Measurements from ENCODE around the gene RNASE7.

Gene RNASE7

DNA sequence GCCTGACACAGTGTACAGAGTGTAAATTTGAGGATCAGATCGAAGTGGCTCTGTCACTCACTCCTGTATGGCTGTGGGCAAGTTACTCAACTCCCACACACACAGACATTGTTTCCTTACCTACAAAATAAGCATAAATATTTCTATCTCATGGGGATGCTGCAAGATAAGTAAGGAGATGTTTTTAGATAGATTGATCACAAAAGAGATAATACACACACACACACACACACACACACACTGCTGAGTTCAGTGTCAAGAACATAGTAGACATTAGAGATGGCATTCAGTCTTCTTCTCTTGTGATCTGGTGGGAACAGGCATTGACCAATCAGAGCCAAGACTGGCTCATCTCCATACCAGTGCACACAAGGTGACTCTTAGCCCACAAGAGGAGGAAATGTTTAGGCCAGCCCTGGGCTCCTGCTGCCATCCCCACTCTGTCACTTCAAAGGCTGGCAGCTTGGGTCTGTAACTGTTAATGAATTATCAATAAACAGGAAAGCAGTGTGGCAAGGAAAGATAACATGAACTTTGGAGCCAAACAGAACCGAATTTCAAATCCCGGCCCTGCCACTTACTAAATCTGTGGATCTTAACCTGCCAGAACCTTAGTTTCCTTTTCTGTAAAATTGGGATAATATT lies 12.1 kb downstream of the RNASE7 start:
- no peak overlapping the region for H3K27ac ChIP-seq (ENCODE audit: low read depth, low read length)
- H3K4me3 ChIP-seq (ENCODE audit: insufficient read depth, low read length, poor library complexity, severe bottlenecking) = no peak overlapping the region
- H3K9me2 ChIP-seq (replicated peaks; ENCODE audit: insufficient read depth, low read length) = no peaks in the 10 kb centered on the region
- no peaks in the 10 kb centered on the region for H3K9me3 ChIP-seq (ENCODE audit: insufficient read depth, low read length)
- no peak overlapping the region for H3K4me2 ChIP-seq (ENCODE audit: low read depth, low read length, poor library complexity, severe bottlenecking)
- H3K9ac ChIP-seq (ENCODE audit: low read length) = no peak overlapping the region
- H2AFZ ChIP-seq (ENCODE audit: low read depth, low read length, severe bottlenecking) = no peak overlapping the region
- H4K20me1 ChIP-seq (ENCODE audit: low read depth, low read length) = no peaks in the 10 kb centered on the region
- H3F3A ChIP-seq (ENCODE audit: insufficient read depth) = no peaks in the 10 kb centered on the region
- no peaks in the 10 kb centered on the region for H3K36me3 ChIP-seq (ENCODE audit: low read length)
- H3K79me2 ChIP-seq (ENCODE audit: insufficient read depth, low read length) = no peaks in the 10 kb centered on the region
- TF ChIP-seq, protein P1, sequence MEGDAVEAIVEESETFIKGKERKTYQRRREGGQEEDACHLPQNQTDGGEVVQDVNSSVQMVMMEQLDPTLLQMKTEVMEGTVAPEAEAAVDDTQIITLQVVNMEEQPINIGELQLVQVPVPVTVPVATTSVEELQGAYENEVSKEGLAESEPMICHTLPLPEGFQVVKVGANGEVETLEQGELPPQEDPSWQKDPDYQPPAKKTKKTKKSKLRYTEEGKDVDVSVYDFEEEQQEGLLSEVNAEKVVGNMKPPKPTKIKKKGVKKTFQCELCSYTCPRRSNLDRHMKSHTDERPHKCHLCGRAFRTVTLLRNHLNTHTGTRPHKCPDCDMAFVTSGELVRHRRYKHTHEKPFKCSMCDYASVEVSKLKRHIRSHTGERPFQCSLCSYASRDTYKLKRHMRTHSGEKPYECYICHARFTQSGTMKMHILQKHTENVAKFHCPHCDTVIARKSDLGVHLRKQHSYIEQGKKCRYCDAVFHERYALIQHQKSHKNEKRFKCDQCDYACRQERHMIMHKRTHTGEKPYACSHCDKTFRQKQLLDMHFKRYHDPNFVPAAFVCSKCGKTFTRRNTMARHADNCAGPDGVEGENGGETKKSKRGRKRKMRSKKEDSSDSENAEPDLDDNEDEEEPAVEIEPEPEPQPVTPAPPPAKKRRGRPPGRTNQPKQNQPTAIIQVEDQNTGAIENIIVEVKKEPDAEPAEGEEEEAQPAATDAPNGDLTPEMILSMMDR (IDR thresholded peaks at IDR 0.05; ENCODE audit: insufficient read depth, low read length, poor library complexity, severe bottlenecking) = no peak
- TF ChIP-seq EZH2phosphoT487 (conservative IDR thresholded peaks at IDR 0.05; ENCODE audit: low read length) = no peak
- H3K27me3 ChIP-seq (ENCODE audit: low read length) = no peaks in the 10 kb centered on the region

DNA sequence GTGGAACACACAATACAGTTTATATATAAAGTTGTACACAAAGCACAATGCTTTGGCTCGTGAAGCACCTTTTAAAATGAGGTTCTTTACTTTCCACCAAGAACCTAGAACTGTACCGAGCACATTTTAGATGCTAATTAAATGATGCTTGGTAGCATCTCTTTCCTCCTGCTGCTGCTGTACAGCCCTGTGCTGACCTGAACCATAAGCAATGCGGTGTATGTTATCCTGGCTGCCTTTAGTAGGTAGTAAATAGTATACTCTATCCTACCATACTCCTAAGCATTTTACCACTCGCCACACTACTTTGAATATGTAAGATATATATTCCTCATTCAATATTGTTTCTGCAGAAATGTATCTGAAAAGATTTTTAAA lies 12.6 kb downstream of the RNASE7 start:
- H3K9ac ChIP-seq (ENCODE audit: low read length) = no peak overlapping the region
- no peaks in the 10 kb centered on the region for H3K9me3 ChIP-seq (ENCODE audit: insufficient read depth, low read length)
- H4K20me1 ChIP-seq (ENCODE audit: low read depth, low read length) = no peaks in the 10 kb centered on the region
- no peak overlapping the region for H3K4me2 ChIP-seq (ENCODE audit: low read depth, low read length, poor library complexity, severe bottlenecking)
- H3K27me3 ChIP-seq (ENCODE audit: low read length) = no peaks in the 10 kb centered on the region
- no peak overlapping the region for H3K27ac ChIP-seq (ENCODE audit: low read depth, low read length)
- H3K79me2 ChIP-seq (ENCODE audit: insufficient read depth, low read length) = no peaks in the 10 kb centered on the region
- TF ChIP-seq, protein P1 (IDR thresholded peaks at IDR 0.05; ENCODE audit: insufficient read depth, low read length, poor library complexity, severe bottlenecking) = no peak
- no peak for TF ChIP-seq EZH2phosphoT487 (conservative IDR thresholded peaks at IDR 0.05; ENCODE audit: low read length)
- H3F3A ChIP-seq (ENCODE audit: insufficient read depth) = no peaks in the 10 kb centered on the region
- H2AFZ ChIP-seq (ENCODE audit: low read depth, low read length, severe bottlenecking) = no peak overlapping the region
- H3K36me3 ChIP-seq (ENCODE audit: low read length) = no peaks in the 10 kb centered on the region
- no peak overlapping the region for H3K4me3 ChIP-seq (ENCODE audit: insufficient read depth, low read length, poor library complexity, severe bottlenecking)
- no peaks in the 10 kb centered on the region for H3K9me2 ChIP-seq (replicated peaks; ENCODE audit: insufficient read depth, low read length)

DNA sequence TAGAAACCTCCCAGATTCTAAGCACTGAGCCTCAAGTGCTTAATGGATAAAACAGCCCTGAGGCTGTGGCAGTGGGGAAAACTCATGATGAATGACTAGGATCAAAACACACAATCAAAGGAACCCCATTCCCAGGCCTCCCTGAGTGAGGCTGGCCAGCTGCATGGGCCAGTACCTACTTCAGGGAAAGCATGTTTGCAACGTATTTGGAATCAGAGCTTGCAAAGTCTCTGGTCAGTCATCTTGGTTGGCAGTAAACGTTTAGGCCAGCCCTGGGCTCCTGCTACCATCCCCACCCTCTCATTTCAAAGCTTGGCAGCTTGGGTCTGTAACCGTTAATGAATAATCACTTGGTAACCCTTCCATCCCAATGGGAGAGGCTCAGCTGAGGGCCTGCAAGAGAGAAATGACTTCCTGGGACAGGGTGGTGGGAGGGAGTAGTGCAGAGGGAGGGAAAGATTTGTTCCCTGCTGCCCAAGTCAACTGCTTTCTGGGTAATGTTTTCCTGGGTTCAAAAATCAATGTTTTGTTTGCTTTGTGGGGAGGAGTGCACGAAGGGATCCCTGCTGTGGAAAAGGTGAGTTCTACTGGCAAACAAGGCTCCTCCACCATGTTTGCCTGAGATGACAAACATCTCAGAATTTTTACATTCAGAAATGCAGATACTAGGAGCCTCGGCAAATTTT lies 13.4 kb downstream of the RNASE7 start:
- no peaks in the 10 kb centered on the region for H3K9me3 ChIP-seq (ENCODE audit: insufficient read depth, low read length)
- no peak overlapping the region for H2AFZ ChIP-seq (ENCODE audit: low read depth, low read length, severe bottlenecking)
- H3K36me3 ChIP-seq (ENCODE audit: low read length) = no peaks in the 10 kb centered on the region
- H3K27me3 ChIP-seq (ENCODE audit: low read length) = no peaks in the 10 kb centered on the region
- no peak overlapping the region for H3K4me3 ChIP-seq (ENCODE audit: insufficient read depth, low read length, poor library complexity, severe bottlenecking)
- H3K79me2 ChIP-seq (ENCODE audit: insufficient read depth, low read length) = no peaks in the 10 kb centered on the region
- no peaks in the 10 kb centered on the region for H3F3A ChIP-seq (ENCODE audit: insufficient read depth)
- H3K4me2 ChIP-seq (ENCODE audit: low read depth, low read length, poor library complexity, severe bottlenecking) = no peak overlapping the region
- H3K9ac ChIP-seq (ENCODE audit: low read length) = no peak overlapping the region
- no peaks in the 10 kb centered on the region for H4K20me1 ChIP-seq (ENCODE audit: low read depth, low read length)
- TF ChIP-seq EZH2phosphoT487 (conservative IDR thresholded peaks at IDR 0.05; ENCODE audit: low read length) = no peak
- TF ChIP-seq, protein P1 (IDR thresholded peaks at IDR 0.05; ENCODE audit: insufficient read depth, low read length, poor library complexity, severe bottlenecking) = no peak
- H3K27ac ChIP-seq (ENCODE audit: low read depth, low read length) = no peak overlapping the region
- no peaks in the 10 kb centered on the region for H3K9me2 ChIP-seq (replicated peaks; ENCODE audit: insufficient read depth, low read length)
